ENCODE measurements around the gene SLC25A44. TPM values are rescaled to one million over a fixed set of nuclear protein-coding genes. Genes with fewer than 3 reads are reported as not detected.
"Not testable (repeated sequence)": the region's sequence is repeated elsewhere in the genome, so short reads cannot be mapped to it uniquely, and the experiment has no call there.

SLC25A44 gene
- total and polyA plus RNA-seq, 8 donors = 4.9 to 9.9 (median 7.1) TPM

GRCh38 chr1:156213644-156213966, 19.7 kb downstream of the SLC25A44 start:
- no peak for TF ChIP-seq EP300 (IDR thresholded peaks at IDR 0.05)
- no peak for TF ChIP-seq POLR2A (IDR thresholded peaks at IDR 0.05)
- TF ChIP-seq POLR2AphosphoS5 (IDR thresholded peaks at IDR 0.05) = no peak
- TF ChIP-seq, protein P1, sequence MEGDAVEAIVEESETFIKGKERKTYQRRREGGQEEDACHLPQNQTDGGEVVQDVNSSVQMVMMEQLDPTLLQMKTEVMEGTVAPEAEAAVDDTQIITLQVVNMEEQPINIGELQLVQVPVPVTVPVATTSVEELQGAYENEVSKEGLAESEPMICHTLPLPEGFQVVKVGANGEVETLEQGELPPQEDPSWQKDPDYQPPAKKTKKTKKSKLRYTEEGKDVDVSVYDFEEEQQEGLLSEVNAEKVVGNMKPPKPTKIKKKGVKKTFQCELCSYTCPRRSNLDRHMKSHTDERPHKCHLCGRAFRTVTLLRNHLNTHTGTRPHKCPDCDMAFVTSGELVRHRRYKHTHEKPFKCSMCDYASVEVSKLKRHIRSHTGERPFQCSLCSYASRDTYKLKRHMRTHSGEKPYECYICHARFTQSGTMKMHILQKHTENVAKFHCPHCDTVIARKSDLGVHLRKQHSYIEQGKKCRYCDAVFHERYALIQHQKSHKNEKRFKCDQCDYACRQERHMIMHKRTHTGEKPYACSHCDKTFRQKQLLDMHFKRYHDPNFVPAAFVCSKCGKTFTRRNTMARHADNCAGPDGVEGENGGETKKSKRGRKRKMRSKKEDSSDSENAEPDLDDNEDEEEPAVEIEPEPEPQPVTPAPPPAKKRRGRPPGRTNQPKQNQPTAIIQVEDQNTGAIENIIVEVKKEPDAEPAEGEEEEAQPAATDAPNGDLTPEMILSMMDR (IDR thresholded peaks at IDR 0.05) = no peak
- H3K4me1 ChIP-seq = peaks cover 27 to 54% (median 42%) of the 10 kb centered on the region in 4 donors
- DNase-seq = no peak
- WGBS, 5 donors = 16 to 20% (median 19%) methylated on average over 11 of the region's 11 CpGs
- H3K4me3 ChIP-seq = peak overlapping the region; percentile 55 to 71 (median 62)
- H3K27ac ChIP-seq = peak overlapping the region; percentile 91 to 97 (median 96)
- peaks cover 8 to 43% (median 33%) of the 10 kb centered on the region in 4 donors for H3K36me3 ChIP-seq
- H3K27me3 ChIP-seq = no peaks in the 10 kb centered on the region
- intact Hi-C loops (cut with DNase I; ENCODE audit: low total_unique reads) = no loop called here
- no peaks in the 10 kb centered on the region for H3K9me3 ChIP-seq

DNA sequence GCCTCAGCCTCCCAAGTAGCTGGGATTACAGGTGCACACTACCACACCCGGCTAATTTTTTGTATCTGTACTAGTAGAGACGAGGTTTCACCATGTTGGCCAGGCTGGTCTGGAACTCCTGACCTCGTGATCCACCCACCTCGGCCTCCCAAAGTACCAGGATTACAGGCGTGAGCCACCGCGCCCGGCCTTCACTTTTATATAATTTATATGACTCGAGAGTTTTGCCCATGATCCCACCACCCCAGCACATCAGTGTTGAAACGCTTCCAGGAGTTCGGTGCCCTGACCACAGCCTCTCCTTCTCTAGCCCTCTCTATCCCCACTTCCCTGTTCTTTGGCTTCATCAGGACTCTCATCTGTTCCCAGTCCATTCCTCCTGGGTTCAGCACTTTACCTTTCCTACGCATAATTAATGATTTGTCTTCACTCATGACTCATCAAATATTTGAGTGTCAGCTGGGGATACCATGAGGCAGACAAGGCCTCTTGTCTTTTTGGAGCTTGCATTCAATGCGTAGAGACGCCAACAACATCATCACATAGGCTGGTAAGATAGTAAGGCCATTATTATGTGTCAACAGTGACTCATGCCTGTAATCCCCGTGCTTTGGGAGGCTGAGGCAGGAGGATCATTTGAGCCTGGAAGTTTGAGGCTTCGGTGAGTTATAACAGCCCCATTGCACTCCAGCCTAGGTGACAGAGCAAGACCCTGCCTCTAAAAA, 20.3 kb downstream of the SLC25A44 start:
- Histone ChIP-seq H3K27me3 (no peaks in the 10 kb centered on the region), H3K9me3 (no peaks in the 10 kb centered on the region), H3K4me3 (peak overlapping the region; percentile 55 to 71 (median 62)), H3K27ac (peak overlapping the region in 4 of 5 donors; percentile 94 to 97 (median 96)), H3K4me1 (peaks cover 27 to 57% (median 42%) of the 10 kb centered on the region in 4 donors), H3K36me3 (peaks cover 8 to 38% (median 28%) of the 10 kb centered on the region in 4 donors)
- intact Hi-C loops (cut with DNase I; ENCODE audit: low total_unique reads) = no loop called here
- WGBS, 5 donors = 73 to 83% (median 77%) methylated on average over 16 of the region's 16 CpGs
- DNase-seq = no peak
- no peak for TF ChIP-seq POLR2A (IDR thresholded peaks at IDR 0.05)
- TF ChIP-seq POLR2AphosphoS5 (IDR thresholded peaks at IDR 0.05) = no peak
- no peak for TF ChIP-seq EP300 (IDR thresholded peaks at IDR 0.05)
- TF ChIP-seq, protein P1 (IDR thresholded peaks at IDR 0.05) = no peak

DNA sequence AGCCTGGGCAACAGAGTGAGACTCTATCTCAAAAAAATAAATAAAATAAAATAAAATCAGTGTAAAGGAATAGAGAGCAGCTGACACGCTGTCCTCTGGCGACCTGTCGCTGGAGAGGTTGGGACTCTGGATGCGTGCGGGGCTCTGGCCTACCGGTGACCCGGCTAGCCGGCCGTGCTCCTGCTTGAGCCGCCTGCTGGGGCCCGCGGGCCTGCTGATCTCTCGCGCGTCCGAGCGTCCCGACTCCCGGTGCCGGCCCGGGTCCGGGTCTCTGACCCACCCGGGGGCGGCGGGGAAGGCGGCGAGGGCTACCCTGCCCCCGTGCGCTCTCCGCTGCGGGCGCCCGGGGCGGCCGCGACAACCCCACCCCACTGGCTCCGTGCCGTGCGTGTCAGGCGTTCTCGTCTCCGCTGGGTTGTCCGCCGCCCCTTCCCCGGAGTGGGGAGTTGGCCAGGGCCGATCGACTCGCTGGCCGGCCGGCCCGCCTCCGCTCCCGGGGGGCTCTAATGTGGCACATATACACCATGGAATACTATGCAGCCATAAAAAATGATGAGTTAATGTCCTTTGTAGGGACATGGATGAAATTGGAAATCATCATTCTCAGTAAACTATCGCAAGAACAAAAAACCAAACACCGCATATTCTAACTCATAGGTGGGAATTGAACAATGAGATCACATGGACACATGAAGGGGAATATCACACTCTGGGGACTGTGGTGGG, 22.6 kb downstream of the SLC25A44 start:
- H3K4me1 ChIP-seq = peaks cover 27 to 57% (median 42%) of the 10 kb centered on the region in 4 donors
- H3K27me3 ChIP-seq; DNase-seq; H3K4me3 ChIP-seq; intact Hi-C loops (cut with DNase I; ENCODE audit: low total_unique reads); H3K9me3 ChIP-seq: not testable (repeated sequence)
- 88 to 99% (median 94%) methylated on average over 33 to 55 of the region's 55 CpGs for WGBS, 5 donors
- peaks cover 12 to 30% (median 23%) of the 10 kb centered on the region in 4 donors for H3K36me3 ChIP-seq
- peak overlapping the region in 1 of 5 donors; percentile 82 for H3K27ac ChIP-seq

GRCh38 chr1:156217871-156218270, 24.0 kb downstream of the SLC25A44 start:
- no peak for TF ChIP-seq EP300 (IDR thresholded peaks at IDR 0.05)
- TF ChIP-seq, protein P1 (IDR thresholded peaks at IDR 0.05) = no peak
- TF ChIP-seq POLR2AphosphoS5 (IDR thresholded peaks at IDR 0.05) = no peak
- TF ChIP-seq POLR2A (IDR thresholded peaks at IDR 0.05) = no peak
- Histone ChIP-seq H3K4me3 (no peak overlapping the region), H3K36me3 (peaks cover 24 to 43% (median 33%) of the 10 kb centered on the region in 4 donors), H3K27ac (peak overlapping the region in 4 of 5 donors; percentile 9 to 82 (median 65)), H3K27me3 (no peaks in the 10 kb centered on the region), H3K4me1 (peaks cover 25 to 51% (median 37%) of the 10 kb centered on the region in 4 donors), H3K9me3 (no peaks in the 10 kb centered on the region)
- WGBS, 5 donors = 8 to 36% (median 25%) methylated on average over 2 of the region's 2 CpGs
- intact Hi-C loops (cut with DNase I; ENCODE audit: low total_unique reads) = no loop called here
- no peak for DNase-seq

All from stomach (tissue), 9 donors.